NCI-H187 (cell line): ENCODE data around the gene STAB2.

Source experiments
- DNase-seq, 2 experiments: peaks; one replicate each; lab custom pipeline; 2025; lab: John Stamatoyannopoulos, UW

Gene STAB2

DNA sequence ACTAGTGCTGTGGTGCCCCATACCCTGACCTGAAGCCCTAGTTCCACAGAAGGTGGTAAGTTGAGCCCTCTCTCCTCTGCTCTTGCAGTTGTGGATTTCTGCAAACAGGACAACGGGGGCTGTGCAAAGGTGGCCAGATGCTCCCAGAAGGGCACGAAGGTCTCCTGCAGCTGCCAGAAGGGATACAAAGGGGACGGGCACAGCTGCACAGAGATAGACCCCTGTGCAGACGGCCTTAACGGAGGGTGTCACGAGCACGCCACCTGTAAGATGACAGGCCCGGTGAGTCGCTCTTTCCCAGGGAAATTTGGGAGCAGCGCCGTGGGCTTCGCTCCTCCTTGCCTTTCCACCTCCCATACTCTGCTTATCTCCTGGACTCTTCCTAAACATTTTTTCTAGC, 161.8 kb downstream of the STAB2 start:
- DNase-seq, result no peak

GRCh38 chr12:103751171-103751570, 164.1 kb downstream of the STAB2 start:
- DNase-seq, result no peak

DNA sequence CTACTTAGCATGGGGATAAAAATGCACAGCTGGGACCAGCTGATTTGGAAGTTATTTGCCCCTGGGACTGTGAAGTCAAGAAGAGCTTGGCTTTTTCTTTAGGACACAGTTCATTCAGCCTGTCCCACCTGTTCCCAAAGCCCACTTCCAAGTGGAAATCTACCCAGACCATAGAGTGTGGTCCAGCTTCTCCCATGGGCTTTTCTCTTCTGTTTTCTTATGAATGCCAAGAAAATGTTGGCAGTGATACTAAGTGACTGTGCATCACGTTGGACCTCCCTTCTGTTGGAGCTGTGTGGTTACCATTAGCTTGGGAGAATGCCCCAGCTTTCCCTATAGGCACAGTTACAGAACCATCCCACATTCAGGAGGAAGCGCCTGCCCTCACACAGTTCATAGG, 164.5 kb downstream of the STAB2 start:
- no peak for DNase-seq

- no peak for DNase-seq
Observed at GRCh38 chr12:103755425-103755824, 168.4 kb downstream of the STAB2 start.

DNA sequence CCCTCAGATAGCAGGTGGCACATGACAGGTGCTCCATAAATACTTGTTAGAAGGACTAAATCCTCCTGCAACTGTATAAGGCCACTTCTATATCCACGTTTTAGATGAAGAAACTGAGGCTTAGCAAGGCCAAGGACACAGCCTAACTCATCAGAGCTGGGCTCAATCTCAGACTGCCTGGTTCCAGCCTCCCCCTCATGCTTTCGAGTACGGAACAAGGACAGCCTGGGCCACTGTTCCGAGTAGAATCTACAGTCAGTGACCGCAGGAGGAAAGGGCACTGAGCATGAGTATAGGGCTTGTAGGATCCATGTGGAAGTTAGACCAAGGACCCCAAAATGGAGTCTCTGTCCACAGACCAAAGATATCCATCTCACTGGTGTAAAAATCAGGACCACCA, 169.4 kb downstream of the STAB2 start:
- DNase-seq, result no peak

DNA sequence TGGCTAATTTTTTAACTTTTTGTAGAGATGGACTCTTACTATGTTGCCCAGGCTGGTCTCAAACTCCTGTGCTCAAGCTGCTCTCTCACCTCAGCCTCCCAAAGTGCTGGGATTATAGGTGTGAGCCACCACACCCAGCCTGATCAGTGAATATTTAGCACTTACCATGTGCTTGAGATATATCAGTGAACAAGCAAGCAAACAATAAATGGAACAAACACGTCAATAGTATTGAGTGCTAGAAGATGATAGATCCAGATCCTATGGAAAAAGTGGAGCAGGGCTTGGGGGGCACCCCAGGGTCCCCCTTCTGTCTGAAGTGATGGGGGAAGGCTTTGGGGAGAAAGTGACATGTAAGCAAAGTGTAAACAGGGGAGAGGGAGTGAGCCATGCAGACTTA, 170.2 kb downstream of the STAB2 start:
- no peak for DNase-seq

DNA sequence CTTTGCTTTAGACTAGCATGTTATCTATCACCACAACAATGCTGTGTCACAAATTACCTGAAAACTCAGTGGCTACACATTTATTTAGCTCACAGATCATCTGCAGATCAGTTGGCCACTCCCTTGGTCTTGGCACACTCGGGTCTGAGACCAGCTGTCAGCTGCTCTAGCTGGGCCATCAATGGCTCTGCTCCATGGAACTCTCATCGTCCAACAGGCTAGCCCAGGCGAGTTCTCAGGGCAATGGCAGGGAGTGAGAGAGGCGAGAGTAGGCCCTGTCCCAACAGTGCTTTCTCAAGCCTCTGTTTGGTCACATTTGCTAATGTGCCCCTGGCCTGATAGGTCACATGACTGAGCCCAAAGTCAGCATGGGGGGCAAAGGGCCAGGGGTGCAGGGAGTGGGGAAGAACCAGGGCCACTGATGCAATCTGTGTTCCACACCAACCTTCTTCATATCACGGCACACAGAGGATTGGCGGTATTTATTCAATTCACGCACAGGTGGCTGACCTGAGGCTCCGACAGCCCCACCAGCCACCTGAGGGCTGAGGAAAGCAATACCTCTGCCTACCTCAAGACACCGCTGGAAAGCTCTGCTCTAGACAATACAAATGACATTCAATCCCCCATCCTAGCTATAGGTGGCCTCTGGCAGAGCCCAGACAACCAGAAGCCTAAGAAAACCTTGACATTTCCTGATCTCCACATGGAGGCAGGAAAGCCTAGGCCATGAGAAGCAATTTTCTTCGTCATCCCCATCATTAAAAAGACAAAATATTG, 171.4 kb downstream of the STAB2 start:
- no peak for DNase-seq

DNA sequence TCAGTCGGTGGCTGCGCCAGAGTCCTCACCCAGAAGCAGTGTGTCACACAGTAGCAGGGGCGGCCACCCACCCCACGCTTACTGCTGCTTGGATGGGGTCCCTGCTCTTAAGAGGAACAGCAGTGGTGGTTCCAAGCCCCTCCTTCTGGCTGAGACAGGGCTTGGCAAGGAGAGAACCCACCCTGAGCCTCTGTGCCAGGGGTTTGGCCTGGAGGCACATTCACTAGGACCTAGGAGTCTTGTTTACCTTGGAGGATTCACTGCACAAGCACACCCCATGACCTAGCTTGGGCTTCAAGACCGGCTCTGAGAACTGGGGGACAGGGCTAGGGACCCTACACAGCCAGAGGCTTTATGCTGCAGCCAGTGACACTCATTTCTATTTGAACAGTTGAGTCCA, 175.4 kb downstream of the STAB2 start:
- no peak for DNase-seq

- no peak for DNase-seq
Observed at GRCh38 chr12:103765322-103765721, 178.2 kb downstream of the STAB2 start.

DNA sequence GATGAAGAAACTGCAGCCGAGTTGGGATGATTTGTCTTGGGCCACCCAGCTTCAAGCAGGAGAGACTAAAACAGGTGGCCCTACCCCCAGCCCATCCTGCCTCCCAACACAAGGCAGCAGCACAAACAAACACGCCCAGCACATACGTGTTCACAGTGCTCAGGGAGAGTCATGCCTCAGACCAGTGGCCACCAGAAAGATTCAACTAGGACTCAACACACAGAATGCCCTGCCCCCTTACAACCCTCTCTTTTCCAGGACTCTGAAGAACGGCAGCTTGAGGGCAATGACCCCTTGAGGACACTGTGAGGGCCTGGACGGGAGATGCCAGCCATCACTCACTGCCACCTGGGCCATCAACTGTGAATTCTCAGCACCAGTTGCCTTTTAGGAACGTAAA, 179.0 kb downstream of the STAB2 start:
- no peak for DNase-seq

DNA sequence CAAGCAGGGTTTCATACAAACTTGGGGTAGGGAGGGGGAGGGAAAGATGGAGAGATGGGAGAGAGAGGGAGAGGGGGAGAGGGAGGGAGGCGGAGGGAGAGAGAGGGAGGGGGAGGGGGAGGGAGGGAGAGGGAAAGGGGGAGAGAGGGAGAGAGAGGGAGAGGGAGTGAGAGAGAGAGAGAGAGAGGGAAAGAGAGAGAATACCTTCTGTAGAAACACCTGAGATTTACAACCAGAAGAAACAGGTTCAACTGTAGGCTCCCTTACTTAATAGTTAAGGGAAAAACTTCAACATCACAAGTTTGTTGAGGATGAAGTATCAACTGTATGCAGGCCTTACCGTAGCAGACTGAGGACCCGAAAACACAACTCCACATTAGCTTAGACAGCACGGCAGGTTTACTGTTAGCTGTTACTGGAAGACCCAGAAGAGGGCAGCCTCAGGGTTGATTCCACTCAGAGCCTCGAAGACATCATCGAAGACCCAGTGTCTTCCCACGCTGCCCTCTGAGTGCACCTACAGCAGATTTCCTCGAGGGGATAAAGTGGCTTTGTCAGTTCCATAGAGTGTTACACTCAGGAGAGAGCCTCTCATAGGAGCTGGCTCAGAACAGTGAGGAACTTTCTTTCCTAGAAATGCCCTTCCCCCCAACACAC, 181.5 kb downstream of the STAB2 start:
- DNase-seq, result no peak

DNA sequence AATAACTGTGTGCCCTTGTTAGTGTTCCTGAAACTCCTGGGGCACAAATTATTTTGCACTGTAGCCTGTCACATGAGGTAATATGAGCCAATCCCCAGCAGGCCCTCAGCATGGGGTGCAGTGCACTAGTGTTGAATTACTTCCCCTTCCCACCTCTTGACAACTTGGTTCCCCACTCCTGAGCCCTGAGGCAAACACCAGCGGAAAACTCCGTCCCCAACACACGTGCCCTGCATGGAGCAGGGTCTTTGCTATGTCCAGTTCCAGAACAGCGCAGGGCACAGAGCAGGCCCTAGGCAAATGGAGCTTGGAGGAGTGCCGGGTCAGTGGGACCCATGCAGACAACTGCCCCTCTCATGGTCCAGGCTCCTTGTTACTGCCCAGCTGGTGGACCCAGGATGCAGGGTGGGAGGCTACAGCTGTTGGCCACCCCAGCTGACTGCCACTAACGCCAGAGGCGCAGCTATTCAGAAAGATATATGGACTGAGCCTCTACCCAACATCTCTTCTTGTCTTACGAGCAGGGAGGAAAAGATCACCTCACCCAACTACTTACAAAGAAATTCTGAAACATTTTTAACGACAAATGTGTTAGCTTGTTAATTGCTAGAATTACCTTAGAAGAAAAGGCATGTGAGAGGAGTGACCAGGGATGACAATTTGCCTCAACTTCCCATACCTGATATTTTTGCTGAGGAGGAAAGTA, 182.3 kb downstream of the STAB2 start:
- no peak for DNase-seq

DNA sequence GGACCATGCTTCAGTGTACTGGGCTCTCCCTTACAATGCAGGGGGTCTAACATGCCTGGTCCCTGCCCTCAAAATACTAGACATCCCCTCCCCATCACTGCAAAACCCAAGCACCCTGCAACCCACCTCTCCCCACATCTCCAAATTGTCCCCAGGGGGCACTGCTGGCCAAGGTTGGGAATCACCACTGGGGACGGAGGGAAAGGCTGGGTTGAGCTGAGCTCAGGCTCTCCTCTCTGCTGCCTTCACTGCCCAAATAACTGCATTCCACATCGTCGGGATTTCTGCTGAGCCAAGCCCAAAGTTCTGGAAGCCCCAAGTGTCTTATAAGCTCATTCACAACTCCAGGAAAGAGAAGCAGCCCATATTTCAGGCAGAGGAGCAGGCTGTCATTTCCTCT, 184.4 kb downstream of the STAB2 start:
- no peak for DNase-seq

- DNase-seq, result no peak
Observed at GRCh38 chr12:103772367-103773108, 185.5 kb downstream of the STAB2 start.

GRCh38 chr12:103773109-103773910, 186.2 kb downstream of the STAB2 start:
- no peak for DNase-seq

GRCh38 chr12:103774977-103775560, 188.0 kb downstream of the STAB2 start:
- no peak for DNase-seq

- no peak for DNase-seq
Observed at GRCh38 chr12:103778781-103779180, 191.7 kb downstream of the STAB2 start.

GRCh38 chr12:103779410-103780092, 192.5 kb downstream of the STAB2 start:
- DNase-seq, result no peak

GRCh38 chr12:103780093-103780440, 193.0 kb downstream of the STAB2 start:
- no peak for DNase-seq

- DNase-seq, result no peak
Observed at GRCh38 chr12:103780992-103781391, 193.9 kb downstream of the STAB2 start.

DNA sequence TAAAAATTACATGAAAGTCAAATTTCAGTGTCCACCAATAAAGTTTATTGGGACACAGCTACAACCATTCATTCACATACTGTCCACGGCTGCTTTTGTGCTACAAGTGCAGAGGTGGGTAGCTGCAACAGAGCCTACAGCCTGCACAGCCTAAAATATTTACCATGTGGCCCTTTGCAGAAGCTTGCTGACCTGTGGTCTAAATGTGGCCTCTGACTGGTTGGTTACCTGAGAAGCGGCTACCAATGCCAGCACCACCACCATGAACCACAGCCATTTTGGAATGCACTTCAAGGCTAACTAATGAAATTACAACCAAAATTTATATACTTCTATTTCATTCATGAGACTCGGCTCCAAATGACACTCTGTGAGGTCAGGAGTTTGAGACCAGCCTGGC, 195.3 kb downstream of the STAB2 start:
- DNase-seq, result no peak
